GM08714 (cell line): ENCODE measurements around the gene MAP7D1.

Experiments used
- H3K4me3 ChIP-seq: fragments of 200-500 bp; sonication (Bioruptor generic); 2 replicates; pipeline ENCODE4 v1.5.1; 2014; ENCODE audit warnings: mild to moderate bottlenecking, low read length, inconsistent platforms
- ZNF274 ChIP-seq: IDR thresholded peaks from 2 replicates; pipeline ENCODE4 v1.6.1; 2012; ENCODE audit warnings: mild to moderate bottlenecking, low read depth, low read length

The MAP7D1 gene

DNA sequence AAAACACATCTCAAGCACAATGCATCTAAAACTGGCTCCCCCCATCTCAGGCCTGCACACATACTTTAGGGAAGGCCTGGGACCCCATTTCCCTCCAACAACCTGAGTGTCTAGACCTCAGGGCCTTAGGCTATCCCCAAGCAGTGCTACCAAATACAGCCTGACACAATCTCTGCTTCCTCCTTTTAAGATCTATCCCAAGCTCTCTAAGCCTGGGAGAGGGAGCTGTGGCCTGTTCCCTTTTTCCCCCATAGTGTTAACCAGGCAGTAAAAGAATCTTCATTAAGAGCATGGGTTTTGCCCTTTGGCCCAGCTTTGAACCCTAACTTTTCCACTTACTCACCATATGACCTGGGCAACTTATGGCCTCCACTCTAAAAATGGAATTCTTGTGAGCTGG lies 20.2 kb upstream of the MAP7D1 start:
- no peak for TF ChIP-seq ZNF274
- H3K4me3 ChIP-seq, result no peak overlapping the region

GRCh38 chr1:36136535-36136934 lies 19.4 kb upstream of the MAP7D1 start:
- TF ChIP-seq ZNF274, result no peak
- no peak overlapping the region for H3K4me3 ChIP-seq

DNA sequence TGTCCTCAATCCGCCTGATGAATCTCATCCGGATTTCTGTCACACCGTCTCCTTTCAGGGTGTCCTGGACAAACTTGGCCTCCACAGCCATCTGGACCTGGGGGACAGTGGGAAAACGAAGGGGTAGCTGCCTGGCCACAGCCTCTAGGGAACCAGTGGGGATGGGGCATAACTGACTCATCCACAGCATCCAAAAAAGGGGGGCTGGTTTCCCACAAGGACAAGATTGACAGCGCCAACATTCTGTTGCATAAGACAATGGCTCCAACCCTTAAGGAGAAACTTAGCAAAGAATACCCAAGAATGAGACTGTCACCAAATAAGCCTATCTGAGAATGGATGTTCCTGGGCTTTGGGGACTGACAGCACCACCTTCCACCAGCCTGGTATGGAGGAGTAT lies 18.7 kb upstream of the MAP7D1 start:
- H3K4me3 ChIP-seq, result no peak overlapping the region
- no peak for TF ChIP-seq ZNF274

DNA sequence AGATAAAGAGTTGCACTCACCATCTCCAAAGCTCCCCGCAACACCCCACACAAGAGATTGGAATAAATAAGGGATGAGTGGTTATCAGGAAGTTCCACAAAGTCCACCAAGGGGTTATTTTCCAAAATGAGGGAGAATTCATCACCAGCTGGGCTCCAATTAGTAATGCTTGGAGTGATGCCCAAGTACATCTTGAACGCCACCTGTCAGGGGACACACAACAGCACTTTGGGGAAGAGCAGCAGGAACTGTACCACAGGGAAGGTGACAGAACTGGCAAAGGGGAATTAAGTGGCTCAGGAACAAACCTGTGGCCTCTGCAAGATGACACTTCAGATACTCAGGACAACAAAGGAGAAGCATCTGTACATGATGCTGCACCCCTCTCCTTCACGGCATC lies 18.2 kb upstream of the MAP7D1 start:
- no peak overlapping the region for H3K4me3 ChIP-seq
- no peak for TF ChIP-seq ZNF274

- no peak overlapping the region for H3K4me3 ChIP-seq
- TF ChIP-seq ZNF274, result no peak
Measured at GRCh38 chr1:36139521-36139920, 16.4 kb upstream of the MAP7D1 start.

DNA sequence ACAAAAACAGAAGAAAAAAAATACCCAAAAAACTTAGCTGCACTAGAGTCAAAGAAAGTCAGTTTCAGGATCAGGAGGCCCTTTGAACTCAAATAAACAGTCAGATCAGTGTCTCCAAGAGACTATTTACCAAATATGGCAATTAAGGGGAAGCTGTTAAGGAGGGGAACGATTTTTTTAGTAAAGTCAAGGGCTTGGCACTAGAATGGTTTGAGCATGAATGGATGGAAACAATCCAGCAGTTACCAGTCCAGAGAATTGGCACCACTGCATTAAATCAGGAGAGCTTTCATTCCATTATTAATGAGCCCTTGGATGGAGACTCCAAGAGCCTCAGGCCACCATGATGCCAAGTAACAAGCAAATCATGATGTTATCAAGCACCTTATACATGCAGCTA lies 13.8 kb upstream of the MAP7D1 start:
- H3K4me3 ChIP-seq, result no peak overlapping the region
- TF ChIP-seq ZNF274, result no peak

DNA sequence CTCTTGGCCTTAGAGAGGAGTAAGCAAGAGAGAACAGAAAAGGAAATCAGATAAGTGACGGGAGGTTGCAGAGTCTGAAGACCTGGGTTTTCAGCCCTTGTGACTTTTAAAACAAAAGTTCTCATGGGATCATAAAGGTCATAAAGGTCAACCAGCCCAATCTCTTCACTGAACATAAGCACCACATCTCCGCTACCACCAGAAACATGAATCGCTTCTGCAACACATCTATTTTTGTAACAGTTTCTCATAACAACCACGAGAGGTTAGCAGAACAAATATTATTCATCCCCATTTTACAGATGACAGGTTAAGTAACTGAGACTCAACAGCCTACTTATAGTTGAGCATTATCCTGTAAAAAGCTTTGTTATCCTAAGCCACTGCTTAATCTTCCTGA lies 12.5 kb upstream of the MAP7D1 start:
- TF ChIP-seq ZNF274, result no peak
- H3K4me3 ChIP-seq, result no peak overlapping the region

DNA sequence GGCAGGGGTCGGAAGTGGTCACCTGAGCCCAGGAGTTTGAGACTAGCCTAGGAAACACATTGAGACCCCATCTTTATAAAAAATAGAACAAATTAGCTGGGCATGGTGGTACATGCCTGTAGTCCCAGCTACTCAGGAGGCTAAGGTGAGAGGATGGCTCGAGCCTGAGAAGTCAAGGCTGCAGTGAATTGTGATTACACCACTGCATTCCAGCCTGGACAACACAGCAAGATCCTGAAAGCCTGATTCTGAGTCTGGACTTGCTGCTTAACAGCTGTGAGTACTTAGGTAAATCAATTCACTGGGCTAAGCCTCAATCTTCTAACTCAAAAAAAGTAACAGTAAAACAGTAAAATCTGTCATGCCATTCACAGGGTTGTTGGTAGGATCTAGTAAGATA lies 11.5 kb upstream of the MAP7D1 start:
- no peak for TF ChIP-seq ZNF274
- no peak overlapping the region for H3K4me3 ChIP-seq

- no peak for TF ChIP-seq ZNF274
- peak overlapping the region; percentile 78 for H3K4me3 ChIP-seq
Measured at GRCh38 chr1:36148821-36149236, 7.1 kb upstream of the MAP7D1 start.

GRCh38 chr1:36149237-36149972 lies 6.6 kb upstream of the MAP7D1 start, which contains the start of gene TRAPPC3:
TRAPPC3 (minus strand) TSS chr1:36149486; CDS start chr1:36149378, 108 bp downstream.
- peak within 1 kb of the TSS; percentile 78 for H3K4me3 ChIP-seq
- no peak for TF ChIP-seq ZNF274

GRCh38 chr1:36149973-36150295 lies 6.0 kb upstream of the MAP7D1 start:
- no peak for TF ChIP-seq ZNF274
- peak overlapping the region; percentile 18; the same call in 1 of the 2 replicates for H3K4me3 ChIP-seq

- TF ChIP-seq ZNF274, result no peak
- H3K4me3 ChIP-seq, result no peak overlapping the region; the same call in 1 of the 2 replicates
Measured at GRCh38 chr1:36150296-36151133, 5.4 kb upstream of the MAP7D1 start.

DNA sequence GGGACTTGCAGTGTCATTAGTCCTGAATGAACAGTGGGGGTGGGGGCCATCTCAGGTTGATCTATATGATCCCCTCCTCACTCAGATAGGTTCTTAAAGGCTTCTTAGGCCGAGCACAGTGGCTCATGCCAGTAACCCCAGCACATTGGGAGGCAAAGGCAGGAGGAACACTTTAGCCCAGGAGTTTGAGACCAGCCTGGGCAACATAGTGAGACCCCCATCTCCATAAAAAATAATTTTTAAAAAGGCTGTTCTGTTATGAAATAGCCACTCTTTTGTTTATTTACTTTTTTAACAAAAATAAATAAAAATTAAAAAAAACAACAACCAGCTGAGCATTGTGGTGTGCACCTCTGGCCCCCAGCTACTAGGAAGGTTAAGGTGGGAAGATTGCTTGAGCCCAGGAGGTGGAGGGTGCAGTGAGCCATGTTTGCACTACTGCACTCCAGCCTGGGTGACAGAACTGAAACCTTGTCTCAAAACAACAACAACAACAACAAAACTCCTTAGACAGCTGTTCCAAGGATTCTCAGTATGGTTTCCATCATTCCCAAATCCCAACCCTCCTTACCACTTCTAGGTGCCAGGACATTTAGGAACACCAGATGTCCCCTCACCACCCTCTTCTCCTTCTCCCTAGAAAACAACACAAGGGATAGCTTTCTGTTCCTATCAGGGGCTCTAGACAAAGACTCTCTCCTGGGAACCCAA lies 4.7 kb upstream of the MAP7D1 start:
- no peak for TF ChIP-seq ZNF274
- no peak overlapping the region; the same call in 1 of the 2 replicates for H3K4me3 ChIP-seq

DNA sequence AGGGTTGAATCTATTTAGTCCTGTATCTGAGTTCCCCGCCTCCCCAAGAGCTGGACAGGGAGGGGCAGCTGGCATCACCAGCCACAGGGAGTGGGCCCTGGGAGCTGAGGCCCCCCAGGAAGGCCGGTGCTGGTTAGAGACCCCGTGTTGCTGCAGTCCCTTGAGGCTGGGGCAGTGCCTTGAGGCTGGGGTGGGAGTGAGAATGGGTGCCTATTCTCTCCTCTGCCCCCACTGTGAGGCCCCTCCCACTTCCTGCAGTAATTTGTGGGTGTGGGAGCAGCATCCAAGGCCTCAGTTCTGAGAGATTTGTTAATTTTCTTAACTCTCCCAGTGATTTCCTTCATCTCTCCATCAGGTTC lies 4.1 kb upstream of the MAP7D1 start:
- no peak overlapping the region for H3K4me3 ChIP-seq
- TF ChIP-seq ZNF274, result no peak

DNA sequence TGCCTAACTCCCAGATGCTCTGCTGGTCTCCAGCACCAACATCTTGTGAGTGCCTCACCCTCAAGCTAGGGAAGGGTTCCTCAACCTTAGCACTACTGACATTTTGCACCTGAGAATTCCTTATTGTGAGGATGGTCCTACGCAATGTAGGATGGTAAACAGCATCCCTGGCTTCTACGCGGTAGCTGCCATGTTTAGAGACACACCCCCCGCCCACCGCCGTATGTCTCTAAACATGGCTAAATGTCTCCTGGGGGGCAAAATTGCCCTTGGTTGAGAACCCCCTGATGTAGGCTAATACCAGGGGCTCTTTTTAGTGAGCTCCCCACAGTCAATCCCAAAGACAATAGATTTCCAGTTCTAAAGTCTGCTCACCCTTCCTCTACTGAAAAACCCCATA lies 2.5 kb upstream of the MAP7D1 start:
- no peak overlapping the region for H3K4me3 ChIP-seq
- no peak for TF ChIP-seq ZNF274

DNA sequence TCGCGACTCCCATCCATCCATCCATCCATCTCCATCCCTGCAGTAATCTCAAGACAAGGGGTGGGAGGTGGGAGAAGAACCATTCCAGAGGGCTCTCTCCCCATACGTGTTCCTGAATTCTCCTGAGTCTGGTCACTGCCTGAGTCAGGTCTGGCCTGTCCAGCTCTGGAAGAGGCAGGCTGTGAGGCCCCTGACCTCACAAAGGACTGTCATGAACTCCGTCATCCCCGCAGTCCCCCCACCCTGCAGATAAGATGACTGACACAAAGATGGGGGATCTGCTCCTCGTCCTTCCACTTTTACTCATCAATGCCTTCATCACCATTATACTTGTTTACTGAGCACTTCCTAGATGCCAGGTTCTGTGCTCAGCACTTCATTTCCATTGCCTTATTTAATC lies 1.6 kb upstream of the MAP7D1 start:
- H3K4me3 ChIP-seq, result no peak overlapping the region
- no peak for TF ChIP-seq ZNF274
